Right lobe of liver (tissue), 6 donors: Measurements from ENCODE around the gene ABCC1. TPM values are rescaled to one million over a fixed set of nuclear protein-coding genes. Genes with fewer than 3 reads are reported as not detected.

Experiments
- ATAC-seq, 4 donors: fragments of 200-7000 bp; cut with Tn5 transposase; one replicate each; pipeline ENCODE4 v1.9.1; 2020; ENCODE audit warnings: mild to moderate bottlenecking in 4 of 4, moderate library complexity in 4 of 4
- DNase-seq, 3 donors: peaks; one replicate each; pipeline ENCODE4 v3.0.0-alpha.2; 2020
- H3K27ac ChIP-seq, 3 donors: fragments of 200-600 bp; one replicate each; pipeline ENCODE4 v1.8.0; 2022
- H3K27me3 ChIP-seq, 2 donors: fragments of 200-600 bp; one replicate each; pipeline ENCODE4 v1.8.0; 2022
- H3K36me3 ChIP-seq, 4 donors: fragments of 200-600 bp; sonication (generic) in 1 of 4; one replicate each; pipeline versions ENCODE4 v1.5.1 to v1.8.0; 2017 to 2022; ENCODE audit warnings: control low read depth in 1 of 4
- H3K4me1 ChIP-seq, 4 donors: fragments of 200-600 bp; sonication (generic) in 1 of 4; one replicate each; pipeline versions ENCODE4 v1.5.1 to v1.8.0; 2017 to 2022; ENCODE audit warnings: control low read depth in 1 of 4
- H3K4me3 ChIP-seq, 3 donors: fragments of 200-600 bp; one replicate each; pipeline ENCODE4 v1.8.0; 2022
- H3K9me3 ChIP-seq, 4 donors: fragments of 200-600 bp; sonication (generic) in 1 of 4; one replicate each; pipeline versions ENCODE4 v1.5.1 to v1.8.0; 2017 to 2022; ENCODE audit warnings: control low read depth in 1 of 4
- POLR2A ChIP-seq: fragments of 450-650 bp; IDR thresholded peaks from one replicate; pipeline ENCODE4 v1.6.1; 2017; ENCODE audit warnings: antibody characterized with exemption, mild to moderate bottlenecking
- WGBS: methylation state at CpG from one replicate; pipeline ENCODE4 v1.1.6; 2018; ENCODE audit warnings: low coverage, low lambda C conversion rate; ENCODE audit not compliant: insufficient coverage; ENCODE audit errors: missing lambda C conversion rate; 5-methylcytosine and 5-hydroxymethylcytosine counted together
- intact Hi-C, 2 donors: fragments of 100-400 bp; cut with DNase I; formaldehyde crosslinking; loops; one replicate each; pipeline versions ENCODE4 v1.11.2 to v1.14.1; 2022
- total RNA-seq, 6 experiments: library from RNA; depleted of rRNA in 2 of 6; stranded (reverse); fragments of >200 nt in 2 of 6; fragmentation: NEBNext Ultra II Directional in 3 of 6; extraction: Animal tissue kit (Norgen Biotek cat#: 25700) in 3 of 6; gene quantifications; one replicate each; pipeline versions ENCODE4 v1.1.0 to v1.2.4, GENCODE V29; 2016 to 2023
- TF ChIP-seq, protein P1 (sequence below), 4 donors: fragments of 200-600 bp in 3 of 4; fragments of 450-650 bp in 1 of 4; IDR thresholded peaks; one replicate each; pipeline versions ENCODE4 v1.5.1 to v1.8.0; 2016 to 2022; ENCODE audit warnings: antibody characterized with exemption in 4 of 4, mild to moderate bottlenecking in 2 of 4
- donor health status: DM: no; HTN: yes; CAD: no.
- donor health status: DM: no; HTN: no; CAD: no.
- donor health status: DM: no; HTN: no; CAD: no.
- donor health status: DM: no; HTN: yes; CAD: no.
- donor health status: DM: no; HTN: yes; CAD: no.

The ABCC1 gene
- total RNA-seq, 6 experiments from 2014 or later: 1.9 to 6.7 (median 4.1) TPM

GRCh38 chr16:16141784-16142396 lies 192.5 kb downstream of the ABCC1 start:
- WGBS: 72% methylated on average over 2 of the region's 7 CpGs
- Histone ChIP-seq H3K9me3 (no peaks in the 10 kb centered on the region), H3K4me3 (no peak overlapping the region), H3K36me3 (peaks cover 0 to 2% (median 0%) of the 10 kb centered on the region in 4 donors), H3K27ac (no peak overlapping the region), H3K4me1 (peaks cover 0 to 4% (median 0%) of the 10 kb centered on the region in 4 donors), H3K27me3 (no peaks in the 10 kb centered on the region)
- no peak for DNase-seq
- intact Hi-C loops: no loop called here
- no peak for ATAC-seq
- TF ChIP-seq POLR2A: no peak
- TF ChIP-seq, protein P1, sequence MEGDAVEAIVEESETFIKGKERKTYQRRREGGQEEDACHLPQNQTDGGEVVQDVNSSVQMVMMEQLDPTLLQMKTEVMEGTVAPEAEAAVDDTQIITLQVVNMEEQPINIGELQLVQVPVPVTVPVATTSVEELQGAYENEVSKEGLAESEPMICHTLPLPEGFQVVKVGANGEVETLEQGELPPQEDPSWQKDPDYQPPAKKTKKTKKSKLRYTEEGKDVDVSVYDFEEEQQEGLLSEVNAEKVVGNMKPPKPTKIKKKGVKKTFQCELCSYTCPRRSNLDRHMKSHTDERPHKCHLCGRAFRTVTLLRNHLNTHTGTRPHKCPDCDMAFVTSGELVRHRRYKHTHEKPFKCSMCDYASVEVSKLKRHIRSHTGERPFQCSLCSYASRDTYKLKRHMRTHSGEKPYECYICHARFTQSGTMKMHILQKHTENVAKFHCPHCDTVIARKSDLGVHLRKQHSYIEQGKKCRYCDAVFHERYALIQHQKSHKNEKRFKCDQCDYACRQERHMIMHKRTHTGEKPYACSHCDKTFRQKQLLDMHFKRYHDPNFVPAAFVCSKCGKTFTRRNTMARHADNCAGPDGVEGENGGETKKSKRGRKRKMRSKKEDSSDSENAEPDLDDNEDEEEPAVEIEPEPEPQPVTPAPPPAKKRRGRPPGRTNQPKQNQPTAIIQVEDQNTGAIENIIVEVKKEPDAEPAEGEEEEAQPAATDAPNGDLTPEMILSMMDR (IDR thresholded peaks at IDR 0.05): no peak

DNA sequence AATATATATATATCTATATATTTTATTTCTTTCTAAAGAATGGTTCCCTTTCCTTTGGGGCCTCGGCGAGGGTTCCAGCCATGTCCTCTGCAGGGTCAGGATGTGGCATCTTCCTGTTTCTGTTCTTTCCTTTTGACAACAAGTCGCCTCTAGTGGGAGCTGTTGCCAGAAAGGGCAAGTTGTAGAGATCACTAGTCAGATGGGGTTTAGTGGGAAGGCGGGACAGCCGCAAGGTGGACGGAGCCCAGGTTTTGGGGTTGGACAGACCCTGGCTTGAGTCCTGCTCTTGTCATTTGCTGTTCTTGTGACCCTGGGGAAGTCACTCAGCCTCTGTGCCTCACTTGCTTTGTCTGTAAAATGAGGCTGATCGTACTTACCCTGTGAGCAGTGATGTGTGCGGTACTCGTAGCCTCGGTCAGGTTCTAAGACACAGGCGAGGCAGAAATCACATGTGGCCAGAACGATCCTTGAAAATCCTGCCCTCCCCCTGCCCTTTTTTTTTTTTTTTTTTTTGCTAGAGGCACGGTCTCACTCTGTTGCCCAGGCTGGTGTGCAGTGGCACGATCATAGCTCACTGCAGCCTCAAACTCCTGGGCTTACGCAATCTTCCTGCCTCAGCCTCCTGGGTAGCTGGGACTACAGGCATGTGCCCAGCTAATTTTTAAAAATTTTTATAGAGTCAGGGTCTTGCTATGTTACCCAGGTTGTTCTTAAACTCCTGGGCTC lies 193.8 kb downstream of the ABCC1 start:
- H3K27me3 ChIP-seq: no peaks in the 10 kb centered on the region
- TF ChIP-seq, protein P1 (IDR thresholded peaks at IDR 0.05): peak; percentile 11 to 54 (median 46)
- no peak for TF ChIP-seq POLR2A
- peaks cover 0 to 13% (median 3%) of the 10 kb centered on the region in 4 donors for H3K4me1 ChIP-seq
- H3K9me3 ChIP-seq: no peaks in the 10 kb centered on the region
- H3K27ac ChIP-seq: no peak overlapping the region
- DNase-seq (no peak), ATAC-seq (peak; percentile 36 to 51 (median 42))
- intact Hi-C loops: no loop called here
- no peak overlapping the region for H3K4me3 ChIP-seq
- 32% methylated on average over 8 of the region's 15 CpGs for WGBS
- peaks cover 0 to under 1% (median 0%) of the 10 kb centered on the region in 4 donors for H3K36me3 ChIP-seq

- no peak for ATAC-seq
- WGBS: no CpG with 5 or more reads among the region's 8 CpGs
- no peaks in the 10 kb centered on the region for H3K9me3 ChIP-seq
- intact Hi-C loops: no loop called here
- no peaks in the 10 kb centered on the region for H3K36me3 ChIP-seq
- no peaks in the 10 kb centered on the region for H3K27me3 ChIP-seq
- no peak overlapping the region for H3K27ac ChIP-seq
- TF ChIP-seq, protein P1 (IDR thresholded peaks at IDR 0.05): no peak
- TF ChIP-seq POLR2A: no peak
- DNase-seq: no peak
- no peak overlapping the region for H3K4me3 ChIP-seq
- H3K4me1 ChIP-seq: peaks cover 0 to 20% (median 6%) of the 10 kb centered on the region in 4 donors
These were observed 194.5 kb downstream of the ABCC1 start for GRCh38 chr16:16143931-16144330.

DNA sequence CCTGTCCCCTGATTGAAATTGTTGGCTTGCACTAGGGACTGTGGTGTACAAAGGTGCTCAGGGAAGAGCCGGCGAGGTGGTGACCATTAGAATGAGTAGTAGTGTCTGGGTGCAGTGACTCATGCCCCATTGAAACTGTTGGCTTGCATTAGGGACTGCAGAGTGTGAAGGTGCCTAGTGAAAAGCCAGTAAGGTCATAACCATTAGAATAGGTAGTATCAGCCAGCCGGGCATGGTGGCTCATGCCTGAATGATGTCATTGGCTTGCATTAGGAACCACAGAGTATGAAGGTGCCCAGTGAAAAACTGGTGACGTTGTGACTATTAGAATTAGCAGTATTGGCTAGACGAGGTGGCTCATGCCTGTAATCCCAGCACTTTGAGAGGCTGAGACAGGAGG lies 195.0 kb downstream of the ABCC1 start:
- H3K27me3 ChIP-seq: no peaks in the 10 kb centered on the region
- H3K27ac ChIP-seq: no peak overlapping the region
- H3K36me3 ChIP-seq: no peaks in the 10 kb centered on the region
- DNase-seq: no peak
- H3K4me1 ChIP-seq: peaks cover 0 to 25% (median 8%) of the 10 kb centered on the region in 4 donors
- H3K9me3 ChIP-seq: no peaks in the 10 kb centered on the region
- H3K4me3 ChIP-seq: no peak overlapping the region
- 55% methylated on average over 5 of the region's 5 CpGs for WGBS
- intact Hi-C loops: no loop called here
- peak in 1 of 4 donors; percentile 33 for ATAC-seq
- TF ChIP-seq, protein P1 (IDR thresholded peaks at IDR 0.05): no peak
- TF ChIP-seq POLR2A: no peak
